SK-N-SH treated with all-trans-retinoic acid at 6 μM for 48 hours (cell line): ENCODE measurements around the gene SLC26A1.

ENCODE experiments used
- ATAC-seq: fragments of 200-7000 bp; cut with Tn5 transposase; 3 replicates; pipeline ENCODE4 v1.9.1; 2020; ENCODE audit warnings: mild to moderate bottlenecking, moderate library complexity
- BACH2 ChIP-seq: fragments of 250-450 bp; sonication (Bioruptor Pico); IDR thresholded peaks from 2 replicates; pipeline ENCODE4 v1.9.0; 2021; ENCODE audit warnings: mild to moderate bottlenecking, borderline replicate concordance
- CSDC2 ChIP-seq: fragments of 250-450 bp; sonication (Bioruptor Pico); IDR thresholded peaks from 2 replicates; pipeline ENCODE4 v1.5.0; 2020; ENCODE audit warnings: mild to moderate bottlenecking, moderate library complexity
- ESRRG ChIP-seq: fragments of 250-450 bp; sonication (Bioruptor Pico); IDR thresholded peaks from 2 replicates; pipeline ENCODE4 v1.6.1; 2021; ENCODE audit warnings: mild to moderate bottlenecking
- GLIS3 ChIP-seq: fragments of 250-450 bp; sonication (Bioruptor Pico); IDR thresholded peaks from 2 replicates; pipeline ENCODE4 v1.5.0; 2020; ENCODE audit warnings: mild to moderate bottlenecking, moderate library complexity
- ISL1 ChIP-seq: fragments of 250-450 bp; sonication (Bioruptor Pico); IDR thresholded peaks from 2 replicates; pipeline ENCODE4 v2.1.2; 2022; ENCODE audit warnings: mild to moderate bottlenecking, moderate library complexity
- OSR1 ChIP-seq: fragments of 250-450 bp; sonication (Bioruptor Pico); IDR thresholded peaks from 2 replicates; pipeline ENCODE4 v1.8.0; 2022; ENCODE audit warnings: moderate library complexity, mild to moderate bottlenecking, inconsistent platforms
- PPARA ChIP-seq: fragments of 250-450 bp; sonication (Bioruptor Pico); IDR thresholded peaks from 2 replicates; pipeline ENCODE4 v1.5.0; 2020; ENCODE audit warnings: mild to moderate bottlenecking, borderline replicate concordance
- RARB ChIP-seq: fragments of 250-450 bp; sonication (Bioruptor Pico); IDR thresholded peaks from 2 replicates; pipeline ENCODE4 v1.8.0; 2021; ENCODE audit warnings: mild to moderate bottlenecking, moderate library complexity
- TCF4 ChIP-seq: fragments of 250-450 bp; sonication (Bioruptor Pico); IDR thresholded peaks from 2 replicates; pipeline ENCODE4 v1.8.0; 2021; ENCODE audit warnings: mild to moderate bottlenecking, moderate library complexity, borderline replicate concordance
- TOX ChIP-seq: fragments of 250-450 bp; sonication (Bioruptor Pico); IDR thresholded peaks from 2 replicates; pipeline ENCODE4 v1.8.0; 2021; ENCODE audit warnings: mild to moderate bottlenecking, moderate library complexity, borderline replicate concordance
- ZC3H10 ChIP-seq: fragments of 250-450 bp; sonication (Bioruptor Pico); IDR thresholded peaks from 2 replicates; pipeline ENCODE4 v1.5.1; 2021; ENCODE audit warnings: mild to moderate bottlenecking, moderate library complexity
- ZFP3 ChIP-seq: fragments of 250-450 bp; sonication (Bioruptor Pico); IDR thresholded peaks from 2 replicates; pipeline ENCODE4 v1.5.0; 2020; ENCODE audit warnings: mild to moderate bottlenecking, moderate library complexity
- ZNF565 ChIP-seq: fragments of 450-650 bp; formaldehyde crosslinking; conservative IDR thresholded peaks from 2 replicates; pipeline ENCODE4 v1.5.0; 2020; ENCODE audit warnings: low read depth, mild to moderate bottlenecking, moderate library complexity
- ZNF8 ChIP-seq: fragments of 450-650 bp; formaldehyde crosslinking; IDR thresholded peaks from 2 replicates; pipeline ENCODE4 v1.5.0; 2020; ENCODE audit warnings: mild to moderate bottlenecking, moderate library complexity
- TF ChIP-seq, protein P1 (sequence below): fragments of 250-450 bp; sonication (Bioruptor Pico); IDR thresholded peaks from 2 replicates; pipeline ENCODE4 v1.5.1; 2021; ENCODE audit warnings: mild to moderate bottlenecking, moderate library complexity
- TF ChIP-seq, protein P2 (sequence below): fragments of 250-450 bp; sonication (Bioruptor Pico); IDR thresholded peaks from 2 replicates; pipeline ENCODE4 v1.8.0; 2021; ENCODE audit warnings: low read depth, mild to moderate bottlenecking, moderate library complexity, borderline replicate concordance
- TF ChIP-seq, protein P3 (sequence below): fragments of 250-450 bp; sonication (Bioruptor Pico); IDR thresholded peaks from 2 replicates; pipeline ENCODE4 v1.5.0; 2020; ENCODE audit warnings: mild to moderate bottlenecking, moderate library complexity
- TF ChIP-seq, protein P4 (sequence below): fragments of 250-450 bp; sonication (Bioruptor Pico); IDR thresholded peaks from 2 replicates; pipeline ENCODE4 v1.5.1; 2020; ENCODE audit warnings: low read depth, mild to moderate bottlenecking, moderate library complexity

The SLC26A1 gene

DNA sequence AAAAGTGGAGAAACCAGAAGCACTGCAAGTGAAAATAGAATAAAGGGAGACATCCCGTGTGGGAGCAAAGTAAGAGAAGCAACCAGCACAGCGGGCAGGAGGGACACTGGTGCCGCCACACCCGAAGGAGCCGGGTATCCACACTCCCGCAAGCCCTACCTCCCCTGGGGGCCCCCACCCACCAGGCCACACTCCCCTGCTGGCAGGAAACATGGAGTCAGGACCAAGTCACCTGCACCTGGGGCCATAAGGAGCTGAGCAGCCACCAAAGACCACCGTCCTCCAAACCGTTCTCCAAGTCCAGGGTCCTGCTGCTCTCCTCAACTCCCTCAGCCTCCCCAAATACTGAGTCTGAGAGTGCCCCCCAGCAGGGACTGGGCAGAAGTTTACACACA is 48.7 kb upstream of the SLC26A1 start (continued):
- TF ChIP-seq, protein P1, sequence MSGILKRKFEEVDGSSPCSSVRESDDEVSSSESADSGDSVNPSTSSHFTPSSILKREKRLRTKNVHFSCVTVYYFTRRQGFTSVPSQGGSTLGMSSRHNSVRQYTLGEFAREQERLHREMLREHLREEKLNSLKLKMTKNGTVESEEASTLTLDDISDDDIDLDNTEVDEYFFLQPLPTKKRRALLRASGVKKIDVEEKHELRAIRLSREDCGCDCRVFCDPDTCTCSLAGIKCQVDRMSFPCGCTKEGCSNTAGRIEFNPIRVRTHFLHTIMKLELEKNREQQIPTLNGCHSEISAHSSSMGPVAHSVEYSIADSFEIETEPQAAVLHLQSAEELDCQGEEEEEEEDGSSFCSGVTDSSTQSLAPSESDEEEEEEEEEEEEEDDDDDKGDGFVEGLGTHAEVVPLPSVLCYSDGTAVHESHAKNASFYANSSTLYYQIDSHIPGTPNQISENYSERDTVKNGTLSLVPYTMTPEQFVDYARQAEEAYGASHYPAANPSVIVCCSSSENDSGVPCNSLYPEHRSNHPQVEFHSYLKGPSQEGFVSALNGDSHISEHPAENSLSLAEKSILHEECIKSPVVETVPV (CRISPR knock-in tag) = no peak
- TF ChIP-seq TCF4 (CRISPR knock-in tag) = no peak
- no peak for TF ChIP-seq OSR1 (CRISPR knock-in tag)
- TF ChIP-seq, protein P2, sequence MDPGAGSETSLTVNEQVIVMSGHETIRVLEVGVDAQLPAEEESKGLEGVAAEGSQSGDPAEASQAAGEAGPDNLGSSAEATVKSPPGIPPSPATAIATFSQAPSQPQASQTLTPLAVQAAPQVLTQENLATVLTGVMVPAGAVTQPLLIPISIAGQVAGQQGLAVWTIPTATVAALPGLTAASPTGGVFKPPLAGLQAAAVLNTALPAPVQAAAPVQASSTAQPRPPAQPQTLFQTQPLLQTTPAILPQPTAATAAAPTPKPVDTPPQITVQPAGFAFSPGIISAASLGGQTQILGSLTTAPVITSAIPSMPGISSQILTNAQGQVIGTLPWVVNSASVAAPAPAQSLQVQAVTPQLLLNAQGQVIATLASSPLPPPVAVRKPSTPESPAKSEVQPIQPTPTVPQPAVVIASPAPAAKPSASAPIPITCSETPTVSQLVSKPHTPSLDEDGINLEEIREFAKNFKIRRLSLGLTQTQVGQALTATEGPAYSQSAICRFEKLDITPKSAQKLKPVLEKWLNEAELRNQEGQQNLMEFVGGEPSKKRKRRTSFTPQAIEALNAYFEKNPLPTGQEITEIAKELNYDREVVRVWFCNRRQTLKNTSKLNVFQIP (CRISPR knock-in tag) = no peak
- TF ChIP-seq GLIS3 (CRISPR knock-in tag) = no peak

DNA sequence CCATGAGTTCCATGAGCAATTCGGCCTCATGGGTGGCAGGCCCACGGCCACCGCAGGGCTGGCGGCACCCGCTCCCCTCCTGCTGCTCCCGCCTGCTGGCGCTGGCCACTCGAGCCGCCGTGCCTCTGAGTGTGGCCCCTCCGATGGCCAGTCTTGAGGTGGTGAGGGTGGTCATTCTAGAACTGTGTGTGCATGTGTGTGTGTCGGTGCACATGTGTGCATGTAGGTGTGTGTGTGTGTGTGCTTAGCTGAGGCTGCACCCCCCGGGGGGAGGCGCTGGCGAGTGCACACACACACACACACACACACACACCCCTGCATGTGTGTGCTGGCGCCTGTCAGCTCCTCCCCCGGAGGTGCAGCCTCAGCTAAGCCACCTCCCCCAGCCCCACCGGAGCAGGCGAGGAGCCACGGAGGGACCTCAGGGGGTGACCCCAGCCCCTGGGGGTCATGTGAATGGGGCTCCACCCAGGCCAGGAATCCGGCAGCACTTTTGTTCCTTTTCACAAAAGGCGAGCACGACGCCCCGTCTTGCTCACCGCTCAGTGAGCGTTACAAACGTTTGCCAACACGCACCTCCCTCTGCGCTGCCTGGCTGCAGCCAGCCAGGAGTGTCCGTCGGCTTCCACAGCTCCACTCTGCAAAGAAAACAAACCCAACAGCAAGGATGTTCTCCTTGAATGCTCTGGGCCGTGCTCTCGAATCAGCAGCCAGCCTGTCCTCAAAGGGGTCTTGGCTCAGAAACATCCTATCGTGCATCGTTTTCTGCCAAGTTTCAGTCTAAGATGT is 48.1 kb upstream of the SLC26A1 start:
- TF ChIP-seq ZNF8 (CRISPR knock-in tag) = no peak
- TF ChIP-seq ZC3H10 (CRISPR knock-in tag) = no peak
- peak; percentile 4; the same call in 2 of the 3 replicates for ATAC-seq

DNA sequence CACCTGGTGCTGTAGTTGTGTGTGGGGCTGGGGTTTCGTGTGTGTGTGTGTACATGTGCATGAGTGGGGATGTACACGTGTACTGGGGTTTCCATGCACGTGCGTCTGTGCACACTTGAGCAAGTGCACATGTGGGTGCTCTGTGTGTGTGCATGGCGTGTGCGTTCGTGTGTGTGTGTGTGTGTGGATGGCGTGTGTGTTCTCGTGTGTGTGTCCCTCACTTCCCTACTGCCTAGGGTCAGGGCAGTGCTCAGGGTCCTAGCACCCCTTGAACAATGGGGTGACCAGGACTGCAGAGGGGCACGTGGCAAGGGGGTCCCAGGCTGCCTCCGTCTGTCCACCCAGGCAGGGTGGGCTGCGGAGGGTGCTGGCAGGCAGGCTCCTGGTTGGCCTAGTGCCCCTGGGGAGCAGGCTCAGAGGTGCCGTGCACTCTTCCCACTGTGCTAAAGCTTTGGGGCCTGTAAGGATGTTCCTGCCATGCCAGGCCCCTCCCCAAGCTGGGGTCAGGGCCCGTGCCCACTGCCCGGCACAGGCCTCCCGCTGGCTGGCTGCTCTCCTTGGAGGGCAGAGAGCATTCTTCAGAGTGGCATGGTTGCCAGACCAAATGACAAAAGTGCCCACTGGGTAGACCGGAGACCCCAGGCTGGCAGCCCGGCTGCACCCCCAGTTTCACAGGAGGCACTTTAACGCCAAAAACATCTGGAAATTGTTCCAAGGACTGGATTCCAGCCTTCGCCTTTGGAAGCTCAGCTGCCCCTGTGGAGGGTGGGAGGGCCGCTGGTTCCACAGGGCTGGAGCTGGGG is 47.3 kb upstream of the SLC26A1 start:
- TF ChIP-seq RARB (CRISPR knock-in tag) = no peak
- no peak for TF ChIP-seq ZFP3 (CRISPR knock-in tag)
- no peak for ATAC-seq

DNA sequence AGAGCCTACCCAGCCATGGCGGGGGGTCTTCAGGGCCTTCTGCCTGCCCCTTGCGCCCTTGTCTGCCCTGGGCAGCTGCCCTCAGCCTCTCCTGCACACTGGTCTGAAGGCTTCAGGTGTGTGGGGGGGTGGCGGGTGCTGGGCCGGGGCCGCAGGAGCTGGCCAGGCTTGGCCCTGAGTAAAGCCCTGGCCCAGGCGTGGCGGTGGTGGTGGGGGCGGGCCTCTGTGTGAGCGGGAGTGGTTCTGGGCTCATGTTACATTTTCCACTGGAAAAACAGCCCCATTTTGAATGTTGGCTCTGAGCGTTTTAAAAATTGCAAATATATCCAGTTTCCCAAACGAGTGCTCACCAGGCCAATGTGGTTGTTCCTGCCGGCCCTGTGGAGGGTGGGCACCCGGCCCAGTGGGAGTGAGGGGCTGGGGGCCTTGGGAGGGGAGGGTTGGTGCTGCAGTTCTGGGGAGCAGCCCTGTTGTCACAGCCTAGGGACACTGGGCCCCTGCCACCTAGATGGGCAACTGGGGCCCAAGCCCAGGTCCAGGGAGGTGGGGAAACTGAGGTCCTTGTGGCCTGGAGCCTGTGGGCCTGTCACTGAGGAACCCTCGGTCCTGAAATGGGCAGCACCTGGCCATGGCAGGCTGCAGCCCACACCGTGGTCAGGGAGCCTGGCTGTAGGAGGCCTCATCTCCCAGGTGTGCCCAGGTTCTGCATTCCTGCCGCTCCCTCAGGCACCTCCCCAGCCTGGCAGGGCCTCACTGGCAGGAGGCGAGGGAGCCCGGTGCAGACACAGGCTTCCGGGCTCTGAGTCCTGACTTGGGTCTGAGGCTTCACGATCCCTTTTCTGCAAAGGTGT is 46.5 kb upstream of the SLC26A1 start:
- no peak for TF ChIP-seq OSR1 (CRISPR knock-in tag)
- no peak for TF ChIP-seq ESRRG (CRISPR knock-in tag)
- TF ChIP-seq CSDC2 (CRISPR knock-in tag) = no peak
- TF ChIP-seq, protein P1 (CRISPR knock-in tag) = no peak
- TF ChIP-seq PPARA (CRISPR knock-in tag) = no peak
- TF ChIP-seq TOX (CRISPR knock-in tag) = no peak
- TF ChIP-seq BACH2 (CRISPR knock-in tag) = no peak
- TF ChIP-seq, protein P2 (CRISPR knock-in tag) = no peak
- no peak for TF ChIP-seq TCF4 (CRISPR knock-in tag)
- ATAC-seq = peak; percentile 23; the same call in 1 of the 3 replicates

DNA sequence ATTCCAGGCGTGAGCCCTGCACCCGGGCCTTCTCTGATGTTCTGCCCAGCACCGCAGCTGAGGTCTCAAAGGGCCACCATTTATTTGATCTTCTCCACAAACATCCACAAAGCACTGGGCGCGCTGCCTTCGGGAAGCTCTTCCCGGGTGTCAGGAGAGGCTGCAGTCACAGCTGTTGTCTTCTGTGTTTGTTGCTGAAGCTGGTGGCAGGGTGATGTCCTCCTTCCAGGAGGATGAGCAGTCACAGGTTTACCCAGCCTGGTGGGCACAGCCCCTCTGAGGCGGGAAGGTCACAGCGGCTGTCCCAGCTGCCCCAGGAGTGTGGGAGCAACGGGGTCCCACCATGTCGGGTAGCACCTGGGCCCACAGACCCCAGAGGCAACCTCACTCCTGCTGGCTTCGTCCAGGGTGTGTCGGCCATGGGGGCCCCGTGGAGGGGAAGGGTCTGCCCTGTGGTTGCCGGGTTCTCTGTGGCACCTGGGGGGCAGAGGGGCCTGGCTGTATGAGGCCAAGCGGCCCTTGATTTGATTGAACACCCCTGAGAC is 45.8 kb upstream of the SLC26A1 start:
- ATAC-seq = no peak
- TF ChIP-seq, protein P3, sequence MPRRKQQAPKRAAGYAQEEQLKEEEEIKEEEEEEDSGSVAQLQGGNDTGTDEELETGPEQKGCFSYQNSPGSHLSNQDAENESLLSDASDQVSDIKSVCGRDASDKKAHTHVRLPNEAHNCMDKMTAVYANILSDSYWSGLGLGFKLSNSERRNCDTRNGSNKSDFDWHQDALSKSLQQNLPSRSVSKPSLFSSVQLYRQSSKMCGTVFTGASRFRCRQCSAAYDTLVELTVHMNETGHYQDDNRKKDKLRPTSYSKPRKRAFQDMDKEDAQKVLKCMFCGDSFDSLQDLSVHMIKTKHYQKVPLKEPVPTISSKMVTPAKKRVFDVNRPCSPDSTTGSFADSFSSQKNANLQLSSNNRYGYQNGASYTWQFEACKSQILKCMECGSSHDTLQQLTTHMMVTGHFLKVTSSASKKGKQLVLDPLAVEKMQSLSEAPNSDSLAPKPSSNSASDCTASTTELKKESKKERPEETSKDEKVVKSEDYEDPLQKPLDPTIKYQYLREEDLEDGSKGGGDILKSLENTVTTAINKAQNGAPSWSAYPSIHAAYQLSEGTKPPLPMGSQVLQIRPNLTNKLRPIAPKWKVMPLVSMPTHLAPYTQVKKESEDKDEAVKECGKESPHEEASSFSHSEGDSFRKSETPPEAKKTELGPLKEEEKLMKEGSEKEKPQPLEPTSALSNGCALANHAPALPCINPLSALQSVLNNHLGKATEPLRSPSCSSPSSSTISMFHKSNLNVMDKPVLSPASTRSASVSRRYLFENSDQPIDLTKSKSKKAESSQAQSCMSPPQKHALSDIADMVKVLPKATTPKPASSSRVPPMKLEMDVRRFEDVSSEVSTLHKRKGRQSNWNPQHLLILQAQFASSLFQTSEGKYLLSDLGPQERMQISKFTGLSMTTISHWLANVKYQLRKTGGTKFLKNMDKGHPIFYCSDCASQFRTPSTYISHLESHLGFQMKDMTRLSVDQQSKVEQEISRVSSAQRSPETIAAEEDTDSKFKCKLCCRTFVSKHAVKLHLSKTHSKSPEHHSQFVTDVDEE (CRISPR knock-in tag) = no peak
- TF ChIP-seq ISL1 (CRISPR knock-in tag) = no peak
- no peak for TF ChIP-seq TCF4 (CRISPR knock-in tag)
- no peak for TF ChIP-seq ZNF565
- TF ChIP-seq, protein P4, sequence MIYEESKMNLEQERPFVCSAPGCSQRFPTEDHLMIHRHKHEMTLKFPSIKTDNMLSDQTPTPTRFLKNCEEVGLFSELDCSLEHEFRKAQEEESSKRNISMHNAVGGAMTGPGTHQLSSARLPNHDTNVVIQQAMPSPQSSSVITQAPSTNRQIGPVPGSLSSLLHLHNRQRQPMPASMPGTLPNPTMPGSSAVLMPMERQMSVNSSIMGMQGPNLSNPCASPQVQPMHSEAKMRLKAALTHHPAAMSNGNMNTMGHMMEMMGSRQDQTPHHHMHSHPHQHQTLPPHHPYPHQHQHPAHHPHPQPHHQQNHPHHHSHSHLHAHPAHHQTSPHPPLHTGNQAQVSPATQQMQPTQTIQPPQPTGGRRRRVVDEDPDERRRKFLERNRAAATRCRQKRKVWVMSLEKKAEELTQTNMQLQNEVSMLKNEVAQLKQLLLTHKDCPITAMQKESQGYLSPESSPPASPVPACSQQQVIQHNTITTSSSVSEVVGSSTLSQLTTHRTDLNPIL = no peak
- TF ChIP-seq PPARA (CRISPR knock-in tag) = no peak
- TF ChIP-seq ZC3H10 (CRISPR knock-in tag) = no peak
